Loucy (cell line): Measurements from ENCODE around the gene CDR2L.

ENCODE experiments used
- EZH2phosphoT487 ChIP-seq: fragments of 200-600 bp; IDR thresholded peaks from 2 replicates; pipeline ENCODE4 v1.6.1; 2018; ENCODE audit warnings: antibody characterized with exemption, mild to moderate bottlenecking, moderate library complexity, borderline replicate concordance
- TF ChIP-seq, protein P1 (sequence below): fragments of 200-600 bp; sonication (generic); conservative IDR thresholded peaks from 2 replicates; pipeline ENCODE4 v1.5.1; 2014; ENCODE audit warnings: mild to moderate bottlenecking, antibody characterized with exemption, low read length

DNA sequence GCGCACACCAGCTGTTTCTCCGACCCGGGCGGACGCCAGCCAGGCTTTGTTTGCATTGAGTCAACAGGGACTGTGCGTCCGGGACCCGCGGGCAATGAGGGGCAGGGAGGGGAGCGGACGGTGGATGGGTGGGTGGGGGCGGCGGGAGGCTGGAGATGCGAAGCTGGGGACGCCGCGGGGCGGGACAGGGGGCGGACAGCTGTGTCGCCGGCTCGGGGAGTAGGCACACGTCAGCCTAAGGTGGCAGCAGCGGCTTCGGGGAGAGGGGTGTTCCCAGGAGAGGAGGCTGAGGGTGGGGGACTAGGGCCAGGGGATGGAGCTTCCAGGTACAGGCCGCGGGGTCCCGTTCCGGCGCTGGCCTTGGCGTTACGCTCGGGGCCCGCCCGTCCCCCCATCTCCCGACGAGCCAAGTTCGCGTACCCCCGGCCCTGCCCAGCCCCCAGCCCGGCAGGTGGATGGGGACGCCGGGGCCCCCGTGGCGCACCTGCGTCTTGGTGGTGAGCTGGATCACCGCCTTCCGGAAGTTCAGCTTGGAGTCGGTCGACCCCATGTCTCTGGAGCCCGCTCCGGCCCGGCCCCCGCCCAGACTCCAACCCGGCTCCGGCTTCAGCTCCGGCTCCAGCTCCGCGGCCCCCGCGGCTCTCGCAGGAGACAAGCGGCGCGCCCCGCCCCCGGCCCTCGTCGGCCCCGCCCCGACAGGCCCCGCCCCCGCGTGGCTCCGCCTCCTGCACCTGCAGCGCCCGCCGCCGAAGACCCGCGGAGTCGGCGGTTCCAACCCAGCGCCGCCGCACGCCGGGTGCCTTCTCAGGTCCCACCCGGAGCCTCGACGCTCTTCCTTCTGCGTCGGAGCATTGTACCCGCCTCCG, 15.1 kb upstream of the CDR2L start, which contains the start of gene HID1:
- TF ChIP-seq, protein P1, sequence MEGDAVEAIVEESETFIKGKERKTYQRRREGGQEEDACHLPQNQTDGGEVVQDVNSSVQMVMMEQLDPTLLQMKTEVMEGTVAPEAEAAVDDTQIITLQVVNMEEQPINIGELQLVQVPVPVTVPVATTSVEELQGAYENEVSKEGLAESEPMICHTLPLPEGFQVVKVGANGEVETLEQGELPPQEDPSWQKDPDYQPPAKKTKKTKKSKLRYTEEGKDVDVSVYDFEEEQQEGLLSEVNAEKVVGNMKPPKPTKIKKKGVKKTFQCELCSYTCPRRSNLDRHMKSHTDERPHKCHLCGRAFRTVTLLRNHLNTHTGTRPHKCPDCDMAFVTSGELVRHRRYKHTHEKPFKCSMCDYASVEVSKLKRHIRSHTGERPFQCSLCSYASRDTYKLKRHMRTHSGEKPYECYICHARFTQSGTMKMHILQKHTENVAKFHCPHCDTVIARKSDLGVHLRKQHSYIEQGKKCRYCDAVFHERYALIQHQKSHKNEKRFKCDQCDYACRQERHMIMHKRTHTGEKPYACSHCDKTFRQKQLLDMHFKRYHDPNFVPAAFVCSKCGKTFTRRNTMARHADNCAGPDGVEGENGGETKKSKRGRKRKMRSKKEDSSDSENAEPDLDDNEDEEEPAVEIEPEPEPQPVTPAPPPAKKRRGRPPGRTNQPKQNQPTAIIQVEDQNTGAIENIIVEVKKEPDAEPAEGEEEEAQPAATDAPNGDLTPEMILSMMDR = no peak
- TF ChIP-seq EZH2phosphoT487 = no peak
